Activated effector memory CD4-positive, alpha-beta T cell treated with Interleukin-2 at 50 U/mL for 16 hours (primary cell): Measurements from ENCODE around the gene CLP1.
A peak's percentile ranks its signal among the peaks of the same experiment; 100 is the strongest.
"Not testable (repeated sequence)": the region's sequence is repeated elsewhere in the genome, so short reads cannot be mapped to it uniquely, and the experiment has no call there.

Experiments
- DNase-seq: peaks from one replicate; pipeline ENCODE4 v3.0.0-alpha.2; 2020

CLP1 gene

GRCh38 chr11:57667117-57667735 lies 9.7 kb downstream of the CLP1 start:
- DNase-seq = peak; percentile 85

GRCh38 chr11:57667736-57668433 lies 10.3 kb downstream of the CLP1 start, which contains the start of gene ZDHHC5:
Gene ZDHHC5 (plus strand): TSS chr11:57668114. CDS start chr11:57673091, 4,977 bp downstream.
- peak; percentile 99 for DNase-seq

- no peak for DNase-seq
These were observed 10.8 kb downstream of the CLP1 start for GRCh38 chr11:57668434-57668782.

- no peak for DNase-seq
These were observed 16.7 kb downstream of the CLP1 start for GRCh38 chr11:57674251-57674650.

- DNase-seq = no peak
These were observed 17.8 kb downstream of the CLP1 start for GRCh38 chr11:57675176-57675941.

GRCh38 chr11:57679396-57679795 lies 21.8 kb downstream of the CLP1 start:
- no peak for DNase-seq

- DNase-seq = no peak
These were observed 23.0 kb downstream of the CLP1 start for GRCh38 chr11:57680552-57680874.

GRCh38 chr11:57681168-57681567 lies 23.6 kb downstream of the CLP1 start:
- no peak for DNase-seq

- not testable (repeated sequence) for DNase-seq
These were observed 32.9 kb downstream of the CLP1 start for GRCh38 chr11:57690474-57690873.

- DNase-seq = no peak
These were observed 41.3 kb downstream of the CLP1 start for GRCh38 chr11:57698843-57699365.

GRCh38 chr11:57699813-57700212 lies 42.3 kb downstream of the CLP1 start:
- DNase-seq = no peak

- no peak for DNase-seq
These were observed 42.9 kb downstream of the CLP1 start for GRCh38 chr11:57700425-57700824.

GRCh38 chr11:57703341-57703740 lies 45.8 kb downstream of the CLP1 start:
- no peak for DNase-seq

- no peak for DNase-seq
These were observed 47.4 kb downstream of the CLP1 start for GRCh38 chr11:57704932-57705331.

- not testable (repeated sequence) for DNase-seq
These were observed 47.9 kb downstream of the CLP1 start for GRCh38 chr11:57705432-57705831.

- no peak for DNase-seq
These were observed 52.3 kb downstream of the CLP1 start for GRCh38 chr11:57709802-57710367.
